KMS-11 (cell line): ENCODE results near the gene GPR137C.

Experiments used
- H2AFZ ChIP-seq: fragments of 200-600 bp; sonication (generic); 2 replicates; pipeline ENCODE4 v1.6.1; 2016; ENCODE audit warnings: antibody characterized with exemption, mixed run types, low read depth
- H3K27ac ChIP-seq: fragments of 200-600 bp; sonication (generic); 2 replicates; pipeline ENCODE4 v1.6.1; 2016; ENCODE audit warnings: mild to moderate bottlenecking, mixed run types
- H3K27me3 ChIP-seq: fragments of 200-600 bp; sonication (generic); 2 replicates; pipeline ENCODE4 v1.6.1; 2017; ENCODE audit warnings: mild to moderate bottlenecking, low read depth, mixed run types, moderate library complexity; ENCODE audit not compliant: insufficient read depth
- H3K36me3 ChIP-seq: fragments of 200-600 bp; sonication (generic); 2 replicates; pipeline ENCODE4 v1.6.1; 2017; ENCODE audit warnings: mild to moderate bottlenecking, mixed run types; ENCODE audit not compliant: insufficient read depth
- H3K4me1 ChIP-seq: fragments of 200-600 bp; sonication (generic); 2 replicates; pipeline ENCODE4 v1.6.1; 2016; ENCODE audit warnings: mild to moderate bottlenecking, low read depth, mixed run types; ENCODE audit not compliant: poor library complexity, severe bottlenecking
- H3K4me2 ChIP-seq: fragments of 200-600 bp; sonication (generic); 2 replicates; pipeline ENCODE4 v1.7.0; 2016; ENCODE audit warnings: mild to moderate bottlenecking, mixed run types
- H3K4me3 ChIP-seq: fragments of 200-600 bp; sonication (generic); IDR thresholded peaks from 2 replicates; pipeline ENCODE4 v1.6.1; 2017; ENCODE audit warnings: low read depth, low read length, mixed read lengths; ENCODE audit not compliant: insufficient read depth
- H3K79me2 ChIP-seq: fragments of 200-600 bp; sonication (generic); 2 replicates; pipeline ENCODE4 v1.6.1; 2016; ENCODE audit warnings: low read depth, mixed run types; ENCODE audit not compliant: insufficient read depth
- H3K9ac ChIP-seq: fragments of 200-600 bp; sonication (generic); 2 replicates; pipeline ENCODE4 v1.6.1; 2016; ENCODE audit warnings: mild to moderate bottlenecking, mixed run types
- H4K20me1 ChIP-seq: fragments of 200-600 bp; sonication (generic); 2 replicates; pipeline ENCODE4 v1.6.1; 2016; ENCODE audit warnings: mild to moderate bottlenecking, mixed run types; ENCODE audit not compliant: insufficient read depth
- TF ChIP-seq, protein P1 (sequence below): fragments of 200-600 bp; sonication (generic); conservative IDR thresholded peaks from 2 replicates; pipeline ENCODE4 v1.6.1; 2017; ENCODE audit warnings: low read depth, mild to moderate bottlenecking, antibody characterized with exemption, low read length, moderate library complexity, mixed read lengths

The GPR137C gene

DNA sequence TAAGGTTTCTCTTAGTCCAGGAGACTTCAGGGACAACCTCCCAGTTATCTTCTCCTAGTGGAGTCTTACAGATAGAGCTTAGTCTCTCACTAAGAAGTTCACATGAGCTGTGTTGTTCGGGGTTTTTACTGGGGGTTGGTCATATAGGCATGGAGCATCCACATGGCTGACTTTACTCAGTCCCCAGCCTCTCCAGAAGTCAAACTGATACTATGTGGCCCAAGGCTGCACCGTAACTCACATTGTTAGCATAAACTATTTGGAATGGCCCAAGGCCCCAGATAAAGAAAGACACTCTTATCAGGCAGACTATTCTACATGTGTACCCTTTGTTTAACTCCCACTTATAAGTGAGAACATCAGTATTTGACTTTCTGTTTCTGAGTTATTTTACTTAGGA is 23.2 kb downstream of the GPR137C start:
- Histone ChIP-seq H4K20me1 (no peaks in the 10 kb centered on the region), H3K27me3 (no peaks in the 10 kb centered on the region), H3K27ac (no peak overlapping the region), H3K36me3 (no peaks in the 10 kb centered on the region), H2AFZ (no peak overlapping the region), H3K9ac (no peak overlapping the region), H3K4me2 (no peak overlapping the region), H3K4me1 (no peaks in the 10 kb centered on the region), H3K4me3 (no peak overlapping the region), H3K79me2 (no peaks in the 10 kb centered on the region)
- TF ChIP-seq, protein P1, sequence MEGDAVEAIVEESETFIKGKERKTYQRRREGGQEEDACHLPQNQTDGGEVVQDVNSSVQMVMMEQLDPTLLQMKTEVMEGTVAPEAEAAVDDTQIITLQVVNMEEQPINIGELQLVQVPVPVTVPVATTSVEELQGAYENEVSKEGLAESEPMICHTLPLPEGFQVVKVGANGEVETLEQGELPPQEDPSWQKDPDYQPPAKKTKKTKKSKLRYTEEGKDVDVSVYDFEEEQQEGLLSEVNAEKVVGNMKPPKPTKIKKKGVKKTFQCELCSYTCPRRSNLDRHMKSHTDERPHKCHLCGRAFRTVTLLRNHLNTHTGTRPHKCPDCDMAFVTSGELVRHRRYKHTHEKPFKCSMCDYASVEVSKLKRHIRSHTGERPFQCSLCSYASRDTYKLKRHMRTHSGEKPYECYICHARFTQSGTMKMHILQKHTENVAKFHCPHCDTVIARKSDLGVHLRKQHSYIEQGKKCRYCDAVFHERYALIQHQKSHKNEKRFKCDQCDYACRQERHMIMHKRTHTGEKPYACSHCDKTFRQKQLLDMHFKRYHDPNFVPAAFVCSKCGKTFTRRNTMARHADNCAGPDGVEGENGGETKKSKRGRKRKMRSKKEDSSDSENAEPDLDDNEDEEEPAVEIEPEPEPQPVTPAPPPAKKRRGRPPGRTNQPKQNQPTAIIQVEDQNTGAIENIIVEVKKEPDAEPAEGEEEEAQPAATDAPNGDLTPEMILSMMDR = no peak

DNA sequence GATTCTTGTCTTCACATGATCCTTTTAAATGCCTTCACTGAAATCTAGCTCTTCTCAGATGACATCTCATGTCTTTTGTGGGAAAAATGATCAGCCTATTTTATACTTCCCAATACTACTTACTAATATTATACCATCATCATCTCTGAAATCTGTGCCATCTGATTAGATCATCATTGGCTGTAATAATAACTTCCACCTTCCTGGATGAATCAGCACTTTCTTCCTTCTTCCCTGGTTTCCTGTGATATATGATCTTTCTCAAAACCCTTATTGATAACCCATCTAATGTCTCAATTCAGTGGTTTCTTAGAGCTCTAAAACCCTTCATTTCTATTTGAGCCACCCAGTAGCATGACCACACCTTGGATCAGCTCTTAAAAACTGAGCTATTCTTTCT is 30.9 kb downstream of the GPR137C start:
- TF ChIP-seq, protein P1 = no peak
- Histone ChIP-seq H3K9ac (no peak overlapping the region), H3K79me2 (no peaks in the 10 kb centered on the region), H3K27me3 (no peaks in the 10 kb centered on the region), H2AFZ (no peak overlapping the region), H3K4me1 (no peaks in the 10 kb centered on the region), H3K4me2 (no peak overlapping the region), H3K4me3 (no peak overlapping the region), H3K36me3 (no peaks in the 10 kb centered on the region), H3K27ac (no peak overlapping the region), H4K20me1 (no peaks in the 10 kb centered on the region)

DNA sequence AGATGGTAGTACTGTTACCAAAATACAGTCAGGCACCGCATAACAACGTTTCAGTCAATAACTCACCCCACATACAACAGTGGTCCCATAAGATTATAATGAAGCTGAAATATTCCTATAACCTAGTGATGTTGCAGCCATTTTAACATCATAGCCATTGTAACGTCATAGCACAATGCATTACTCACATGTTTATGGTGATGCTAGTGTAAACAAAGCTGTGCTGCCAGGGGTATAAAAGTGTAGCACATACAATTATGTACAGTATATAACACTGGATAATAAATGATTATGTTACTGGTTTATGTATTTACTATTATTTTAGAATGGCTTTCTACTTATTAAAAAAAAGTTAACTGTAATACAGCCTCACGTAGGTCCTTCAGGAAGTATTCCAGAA is 37.0 kb downstream of the GPR137C start:
- Histone ChIP-seq H3K36me3 (no peaks in the 10 kb centered on the region), H3K27me3 (no peaks in the 10 kb centered on the region), H3K4me3 (no peak overlapping the region), H3K27ac (no peak overlapping the region), H4K20me1 (no peaks in the 10 kb centered on the region), H3K4me2 (no peak overlapping the region), H2AFZ (no peak overlapping the region), H3K4me1 (no peaks in the 10 kb centered on the region), H3K79me2 (no peaks in the 10 kb centered on the region), H3K9ac (no peak overlapping the region)
- TF ChIP-seq, protein P1 = no peak

DNA sequence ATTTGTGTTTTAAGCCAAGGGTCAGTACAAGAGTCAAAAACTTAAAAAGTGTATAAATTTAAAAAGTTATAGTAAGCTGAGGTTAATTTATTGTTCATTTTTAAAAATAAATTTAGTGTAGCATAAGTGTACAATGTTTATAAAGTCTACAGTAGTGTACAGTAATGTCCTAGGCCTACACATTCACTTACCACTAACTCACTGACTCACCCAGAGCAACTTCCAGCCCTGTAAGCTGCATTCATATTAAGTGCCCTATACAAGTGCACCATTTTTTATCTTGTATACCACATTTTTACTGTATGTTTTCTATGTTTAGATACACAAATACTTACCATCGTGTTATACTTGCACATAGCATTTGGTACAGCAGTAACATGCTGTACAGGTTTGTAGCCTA is 37.7 kb downstream of the GPR137C start:
- no peaks in the 10 kb centered on the region for H3K27me3 ChIP-seq
- H3K4me2 ChIP-seq = no peak overlapping the region
- H3K79me2 ChIP-seq = no peaks in the 10 kb centered on the region
- H3K9ac ChIP-seq = no peak overlapping the region
- H3K36me3 ChIP-seq = no peaks in the 10 kb centered on the region
- no peaks in the 10 kb centered on the region for H4K20me1 ChIP-seq
- no peak overlapping the region for H3K4me3 ChIP-seq
- H2AFZ ChIP-seq = no peak overlapping the region
- TF ChIP-seq, protein P1 = no peak
- no peaks in the 10 kb centered on the region for H3K4me1 ChIP-seq
- no peak overlapping the region for H3K27ac ChIP-seq
